ENCODE measurements around the gene BRI3.
A peak's percentile ranks its signal among the peaks of the same experiment; 100 is the strongest.

Gene BRI3

GRCh38 chr7:98295467-98296192 lies 14.1 kb downstream of the BRI3 start:
- peaks cover 15 to 19% of the 10 kb centered on the region in 2 donors for H3K4me1 ChIP-seq (ENCODE audit: control insufficient read depth in 1 of 2, insufficient read depth in 2 of 2, low read length in 2 of 2)
- peak overlapping the region in 1 of 2 donors; percentile 15 for H3K9ac ChIP-seq (ENCODE audit: low read depth in 1 of 2, low read length in 2 of 2)
- no peak overlapping the region for H3K27ac ChIP-seq (ENCODE audit: low read depth, low read length)
- H3K36me3 ChIP-seq (ENCODE audit: control insufficient read depth in 1 of 2, insufficient read depth in 2 of 2, low read length in 2 of 2), result peaks cover 26 to 68% of the 10 kb centered on the region in 2 donors
- no peaks in the 10 kb centered on the region for H3K9me3 ChIP-seq (ENCODE audit: control insufficient read depth in 1 of 2, low read length in 2 of 2)
- H3K4me3 ChIP-seq (ENCODE audit: low read depth in 1 of 2, low read length in 2 of 2), result no peak overlapping the region
- no peaks in the 10 kb centered on the region for H3K27me3 ChIP-seq (ENCODE audit: control insufficient read depth in 1 of 2, insufficient read depth in 2 of 2, low read length in 2 of 2)

GRCh38 chr7:98296833-98297232 lies 15.3 kb downstream of the BRI3 start:
- no peak overlapping the region for H3K27ac ChIP-seq (ENCODE audit: low read depth, low read length)
- no peaks in the 10 kb centered on the region for H3K9me3 ChIP-seq (ENCODE audit: control insufficient read depth in 1 of 2, low read length in 2 of 2)
- H3K4me3 ChIP-seq (ENCODE audit: low read depth in 1 of 2, low read length in 2 of 2), result no peak overlapping the region
- H3K9ac ChIP-seq (ENCODE audit: low read depth in 1 of 2, low read length in 2 of 2), result no peak overlapping the region
- H3K36me3 ChIP-seq (ENCODE audit: control insufficient read depth in 1 of 2, insufficient read depth in 2 of 2, low read length in 2 of 2), result peaks cover 22 to 67% of the 10 kb centered on the region in 2 donors
- H3K4me1 ChIP-seq (ENCODE audit: control insufficient read depth in 1 of 2, insufficient read depth in 2 of 2, low read length in 2 of 2), result peaks cover 15 to 19% of the 10 kb centered on the region in 2 donors
- H3K27me3 ChIP-seq (ENCODE audit: control insufficient read depth in 1 of 2, insufficient read depth in 2 of 2, low read length in 2 of 2), result no peaks in the 10 kb centered on the region

GRCh38 chr7:98297626-98298286 lies 16.3 kb downstream of the BRI3 start:
- no peaks in the 10 kb centered on the region for H3K27me3 ChIP-seq (ENCODE audit: control insufficient read depth in 1 of 2, insufficient read depth in 2 of 2, low read length in 2 of 2)
- no peak overlapping the region for H3K27ac ChIP-seq (ENCODE audit: low read depth, low read length)
- H3K4me1 ChIP-seq (ENCODE audit: control insufficient read depth in 1 of 2, insufficient read depth in 2 of 2, low read length in 2 of 2), result peaks cover 15 to 19% of the 10 kb centered on the region in 2 donors
- H3K4me3 ChIP-seq (ENCODE audit: low read depth in 1 of 2, low read length in 2 of 2), result no peak overlapping the region
- H3K9ac ChIP-seq (ENCODE audit: low read depth in 1 of 2, low read length in 2 of 2), result no peak overlapping the region
- H3K36me3 ChIP-seq (ENCODE audit: control insufficient read depth in 1 of 2, insufficient read depth in 2 of 2, low read length in 2 of 2), result peaks cover 23 to 67% of the 10 kb centered on the region in 2 donors
- no peaks in the 10 kb centered on the region for H3K9me3 ChIP-seq (ENCODE audit: control insufficient read depth in 1 of 2, low read length in 2 of 2)

GRCh38 chr7:98300595-98301372 lies 19.3 kb downstream of the BRI3 start:
- Histone ChIP-seq H3K27ac (ENCODE audit: low read depth, low read length) (no peak overlapping the region), H3K4me1 (ENCODE audit: control insufficient read depth in 1 of 2, insufficient read depth in 2 of 2, low read length in 2 of 2) (no peaks in the 10 kb centered on the region), H3K4me3 (ENCODE audit: low read depth in 1 of 2, low read length in 2 of 2) (no peak overlapping the region), H3K36me3 (ENCODE audit: control insufficient read depth in 1 of 2, insufficient read depth in 2 of 2, low read length in 2 of 2) (peaks cover 8 to 54% of the 10 kb centered on the region in 2 donors), H3K27me3 (ENCODE audit: control insufficient read depth in 1 of 2, insufficient read depth in 2 of 2, low read length in 2 of 2) (no peaks in the 10 kb centered on the region), H3K9me3 (ENCODE audit: control insufficient read depth in 1 of 2, low read length in 2 of 2) (no peaks in the 10 kb centered on the region), H3K9ac (ENCODE audit: low read depth in 1 of 2, low read length in 2 of 2) (no peak overlapping the region)

- no peaks in the 10 kb centered on the region for H3K27me3 ChIP-seq (ENCODE audit: control insufficient read depth in 1 of 2, insufficient read depth in 2 of 2, low read length in 2 of 2)
- H3K27ac ChIP-seq (ENCODE audit: low read depth, low read length), result no peak overlapping the region
- no peak overlapping the region for H3K4me3 ChIP-seq (ENCODE audit: low read depth in 1 of 2, low read length in 2 of 2)
- H3K4me1 ChIP-seq (ENCODE audit: control insufficient read depth in 1 of 2, insufficient read depth in 2 of 2, low read length in 2 of 2), result no peaks in the 10 kb centered on the region
- peaks cover 6 to 55% of the 10 kb centered on the region in 2 donors for H3K36me3 ChIP-seq (ENCODE audit: control insufficient read depth in 1 of 2, insufficient read depth in 2 of 2, low read length in 2 of 2)
- no peaks in the 10 kb centered on the region for H3K9me3 ChIP-seq (ENCODE audit: control insufficient read depth in 1 of 2, low read length in 2 of 2)
- no peak overlapping the region for H3K9ac ChIP-seq (ENCODE audit: low read depth in 1 of 2, low read length in 2 of 2)
These were observed 20.4 kb downstream of the BRI3 start for GRCh38 chr7:98301693-98302470.

- no peaks in the 10 kb centered on the region for H3K27me3 ChIP-seq (ENCODE audit: control insufficient read depth in 1 of 2, insufficient read depth in 2 of 2, low read length in 2 of 2)
- no peak overlapping the region for H3K27ac ChIP-seq (ENCODE audit: low read depth, low read length)
- H3K9me3 ChIP-seq (ENCODE audit: control insufficient read depth in 1 of 2, low read length in 2 of 2), result no peaks in the 10 kb centered on the region
- no peaks in the 10 kb centered on the region for H3K4me1 ChIP-seq (ENCODE audit: control insufficient read depth in 1 of 2, insufficient read depth in 2 of 2, low read length in 2 of 2)
- H3K9ac ChIP-seq (ENCODE audit: low read depth in 1 of 2, low read length in 2 of 2), result no peak overlapping the region
- no peak overlapping the region for H3K4me3 ChIP-seq (ENCODE audit: low read depth in 1 of 2, low read length in 2 of 2)
- H3K36me3 ChIP-seq (ENCODE audit: control insufficient read depth in 1 of 2, insufficient read depth in 2 of 2, low read length in 2 of 2), result peaks cover 16 to 59% of the 10 kb centered on the region in 2 donors
These were observed 21.8 kb downstream of the BRI3 start for GRCh38 chr7:98303176-98303865.

- peaks cover 18 to 63% of the 10 kb centered on the region in 2 donors for H3K36me3 ChIP-seq (ENCODE audit: control insufficient read depth in 1 of 2, insufficient read depth in 2 of 2, low read length in 2 of 2)
- H3K9me3 ChIP-seq (ENCODE audit: control insufficient read depth in 1 of 2, low read length in 2 of 2), result no peaks in the 10 kb centered on the region
- no peak overlapping the region for H3K9ac ChIP-seq (ENCODE audit: low read depth in 1 of 2, low read length in 2 of 2)
- H3K4me3 ChIP-seq (ENCODE audit: low read depth in 1 of 2, low read length in 2 of 2), result no peak overlapping the region
- H3K27me3 ChIP-seq (ENCODE audit: control insufficient read depth in 1 of 2, insufficient read depth in 2 of 2, low read length in 2 of 2), result no peaks in the 10 kb centered on the region
- H3K27ac ChIP-seq (ENCODE audit: low read depth, low read length), result no peak overlapping the region
- H3K4me1 ChIP-seq (ENCODE audit: control insufficient read depth in 1 of 2, insufficient read depth in 2 of 2, low read length in 2 of 2), result no peaks in the 10 kb centered on the region
These were observed 22.4 kb downstream of the BRI3 start for GRCh38 chr7:98303906-98304305.

GRCh38 chr7:98305951-98306535 lies 24.6 kb downstream of the BRI3 start:
- no peak overlapping the region for H3K9ac ChIP-seq (ENCODE audit: low read depth in 1 of 2, low read length in 2 of 2)
- H3K27ac ChIP-seq (ENCODE audit: low read depth, low read length), result no peak overlapping the region
- no peaks in the 10 kb centered on the region for H3K9me3 ChIP-seq (ENCODE audit: control insufficient read depth in 1 of 2, low read length in 2 of 2)
- H3K4me1 ChIP-seq (ENCODE audit: control insufficient read depth in 1 of 2, insufficient read depth in 2 of 2, low read length in 2 of 2), result no peaks in the 10 kb centered on the region
- H3K27me3 ChIP-seq (ENCODE audit: control insufficient read depth in 1 of 2, insufficient read depth in 2 of 2, low read length in 2 of 2), result no peaks in the 10 kb centered on the region
- H3K36me3 ChIP-seq (ENCODE audit: control insufficient read depth in 1 of 2, insufficient read depth in 2 of 2, low read length in 2 of 2), result peaks cover 18 to 62% of the 10 kb centered on the region in 2 donors
- no peak overlapping the region for H3K4me3 ChIP-seq (ENCODE audit: low read depth in 1 of 2, low read length in 2 of 2)

GRCh38 chr7:98307971-98308466 lies 26.5 kb downstream of the BRI3 start:
- Histone ChIP-seq H3K36me3 (ENCODE audit: control insufficient read depth in 1 of 2, insufficient read depth in 2 of 2, low read length in 2 of 2) (peaks cover 12 to 58% of the 10 kb centered on the region in 2 donors), H3K27me3 (ENCODE audit: control insufficient read depth in 1 of 2, insufficient read depth in 2 of 2, low read length in 2 of 2) (no peaks in the 10 kb centered on the region), H3K4me1 (ENCODE audit: control insufficient read depth in 1 of 2, insufficient read depth in 2 of 2, low read length in 2 of 2) (no peaks in the 10 kb centered on the region), H3K9me3 (ENCODE audit: control insufficient read depth in 1 of 2, low read length in 2 of 2) (no peaks in the 10 kb centered on the region), H3K27ac (ENCODE audit: low read depth, low read length) (no peak overlapping the region), H3K4me3 (ENCODE audit: low read depth in 1 of 2, low read length in 2 of 2) (no peak overlapping the region), H3K9ac (ENCODE audit: low read depth in 1 of 2, low read length in 2 of 2) (no peak overlapping the region)
